H9 (cell line): ENCODE data around the gene DENND6B. TPM values are rescaled to one million over a fixed set of nuclear protein-coding genes. Genes with fewer than 3 reads are reported as not detected.

ENCODE experiments used
- DNase-seq: peaks from one replicate; pipeline ENCODE4 v3.0.0-alpha.2; 2017
- H2AFZ ChIP-seq: one replicate; pipeline ENCODE4 v1.6.1; 2013; ENCODE audit warnings: mild to moderate bottlenecking, low read length, control low read depth, moderate library complexity
- H2AK5ac ChIP-seq: 2 replicates; pipeline ENCODE4 v1.6.1; 2013; ENCODE audit warnings: low read length, control low read depth, mixed read lengths; ENCODE audit not compliant: insufficient read length
- H2BK120ac ChIP-seq: one replicate; pipeline ENCODE4 v1.6.1; 2013; ENCODE audit warnings: low read depth, mild to moderate bottlenecking, low read length, control low read depth, inconsistent platforms; ENCODE audit not compliant: poor library complexity, severe bottlenecking
- H2BK12ac ChIP-seq: 2 replicates; pipeline ENCODE4 v1.6.1; 2013; ENCODE audit warnings: low read length, control low read depth, mixed read lengths, low read depth; ENCODE audit not compliant: insufficient read length
- H2BK15ac ChIP-seq: 2 replicates; pipeline ENCODE4 v1.6.1; 2013; ENCODE audit warnings: low read depth, low read length, control low read depth
- H2BK20ac ChIP-seq: one replicate; pipeline ENCODE4 v1.6.1; 2013; ENCODE audit warnings: low read depth, mild to moderate bottlenecking, low read length, control low read depth, inconsistent platforms; ENCODE audit not compliant: poor library complexity, severe bottlenecking
- H2BK5ac ChIP-seq: 2 replicates; pipeline ENCODE4 v1.6.1; 2013; ENCODE audit warnings: low read length, control low read depth, mixed read lengths; ENCODE audit not compliant: insufficient read length
- H3K14ac ChIP-seq: 2 replicates; pipeline ENCODE4 v1.6.1; 2013; ENCODE audit warnings: low read length, control low read depth; ENCODE audit not compliant: insufficient read depth
- H3K18ac ChIP-seq: 2 replicates; pipeline ENCODE4 v1.6.1; 2013; ENCODE audit warnings: low read depth, mild to moderate bottlenecking, mixed read lengths, low read length, control low read depth; ENCODE audit not compliant: insufficient read length
- H3K23ac ChIP-seq: 2 replicates; pipeline ENCODE4 v1.6.1; 2013; ENCODE audit warnings: low read length, control low read depth, mixed read lengths, low read depth; ENCODE audit not compliant: insufficient read length
- H3K23me2 ChIP-seq: 2 replicates; pipeline ENCODE4 v1.6.1; 2013; ENCODE audit warnings: low read depth, mild to moderate bottlenecking, mixed read lengths, low read length, control low read depth; ENCODE audit not compliant: insufficient read length, poor library complexity, severe bottlenecking
- H3K27ac ChIP-seq: 2 replicates; pipeline ENCODE4 v1.5.1; 2013; ENCODE audit warnings: low read length, control low read depth, mixed read lengths, low read depth; ENCODE audit not compliant: insufficient read length
- H3K27me3 ChIP-seq: 2 replicates; pipeline ENCODE4 v1.6.1; 2013; ENCODE audit warnings: low read length, control low read depth, inconsistent platforms; ENCODE audit not compliant: insufficient read depth
- H3K4ac ChIP-seq: 2 replicates; pipeline ENCODE4 v1.6.1; 2013; ENCODE audit warnings: low read depth, mild to moderate bottlenecking, control low read depth, inconsistent platforms, low read length, moderate library complexity
- H3K4me1 ChIP-seq: 2 replicates; pipeline ENCODE4 v1.6.1; 2013; ENCODE audit warnings: low read length, control low read depth, inconsistent platforms; ENCODE audit not compliant: insufficient read depth
- H3K4me2 ChIP-seq: 2 replicates; pipeline ENCODE4 v1.6.1; 2013; ENCODE audit warnings: low read length, control low read depth, mixed read lengths; ENCODE audit not compliant: insufficient read length, insufficient read depth
- H3K56ac ChIP-seq: 2 replicates; pipeline ENCODE4 v1.6.1; 2013; ENCODE audit warnings: low read depth, mild to moderate bottlenecking, mixed read lengths, low read length, control low read depth; ENCODE audit not compliant: insufficient read length
- H3K79me1 ChIP-seq: 2 replicates; pipeline ENCODE4 v1.6.1; 2013; ENCODE audit warnings: low read depth, mild to moderate bottlenecking, moderate library complexity, low read length, control low read depth, inconsistent platforms; ENCODE audit not compliant: insufficient read depth, poor library complexity, severe bottlenecking
- H3K79me2 ChIP-seq: 2 replicates; pipeline ENCODE4 v1.6.1; 2013; ENCODE audit warnings: low read length, control low read depth, inconsistent platforms; ENCODE audit not compliant: insufficient read depth
- H3K9ac ChIP-seq: 2 replicates; pipeline ENCODE4 v1.6.1; 2013; ENCODE audit warnings: low read length, control low read depth, mixed read lengths; ENCODE audit not compliant: insufficient read length; ENCODE audit errors: extremely low read depth
- H3K9me3 ChIP-seq: one replicate; pipeline ENCODE4 v1.6.1; 2013; ENCODE audit warnings: low read depth, low read length, inconsistent platforms; ENCODE audit not compliant: control insufficient read depth
- H3T11ph ChIP-seq: one replicate; pipeline ENCODE4 v1.6.1; 2013; ENCODE audit warnings: mild to moderate bottlenecking, low read length, control low read depth, inconsistent platforms
- H4K20me1 ChIP-seq: one replicate; pipeline ENCODE4 v1.6.1; 2013; ENCODE audit not compliant: control insufficient read depth, insufficient read length, insufficient read depth
- H4K5ac ChIP-seq: 2 replicates; pipeline ENCODE4 v1.6.1; 2013; ENCODE audit warnings: low read depth, mild to moderate bottlenecking, mixed read lengths, low read length, control low read depth; ENCODE audit not compliant: insufficient read length
- H4K8ac ChIP-seq: replicated peaks from 2 replicates; pipeline ENCODE4 v1.6.1; 2013; ENCODE audit warnings: low read length, control low read depth, mixed read lengths, low read depth; ENCODE audit not compliant: insufficient read length
- H4K91ac ChIP-seq: 2 replicates; pipeline ENCODE4 v1.6.1; 2013; ENCODE audit warnings: low read depth, mild to moderate bottlenecking, moderate library complexity, mixed read lengths, low read length, control low read depth; ENCODE audit not compliant: insufficient read length
- H3K27ac Mint-ChIP-seq, 3 experiments: 2 replicates in 2 of 3; 3 replicates in 1 of 3; pipeline ENCODE4 v1.8.0; 2020 to 2021; ENCODE audit warnings: mixed read lengths in 3 of 3, mild to moderate bottlenecking in 1 of 3, moderate library complexity in 1 of 3
- H3K27me3 Mint-ChIP-seq: 2 replicates; pipeline ENCODE4 v1.8.0; 2021; ENCODE audit warnings: low read depth, mild to moderate bottlenecking, moderate library complexity, mixed read lengths
- H3K36me3 Mint-ChIP-seq, 3 experiments: 2 replicates in 2 of 3; 3 replicates in 1 of 3; pipeline ENCODE4 v1.8.0; 2020 to 2021; ENCODE audit warnings: low read depth in 3 of 3, mixed read lengths in 3 of 3; ENCODE audit not compliant: insufficient read depth in 1 of 3
- H3K4me1 Mint-ChIP-seq, 2 experiments: 2 replicates each; pipeline ENCODE4 v1.8.0; 2020; ENCODE audit warnings: mixed read lengths in 2 of 2
- H3K4me3 Mint-ChIP-seq, 2 experiments: 2 replicates in 1 of 2; 3 replicates in 1 of 2; pipeline ENCODE4 v1.8.0; 2020 to 2021; ENCODE audit warnings: mild to moderate bottlenecking in 2 of 2, mixed read lengths in 2 of 2, moderate library complexity in 1 of 2
- H3K9me3 Mint-ChIP-seq, 2 experiments: 2 replicates in 1 of 2; 3 replicates in 1 of 2; pipeline ENCODE4 v1.8.0; 2020; ENCODE audit warnings: mild to moderate bottlenecking in 2 of 2, mixed read lengths in 2 of 2, moderate library complexity in 1 of 2
- WGBS: extraction: QIAGEN DNeasy Blood & Tissue Kit; methylation state at CpG from one replicate; pipeline ENCODE4 v1.1.7; 2013; ENCODE audit warnings: missing lambda C conversion rate, low lambda C conversion rate, mixed read lengths; ENCODE audit not compliant: insufficient read length; ENCODE audit errors: extremely low coverage; 5-methylcytosine and 5-hydroxymethylcytosine counted together
- total RNA-seq: library from RNA; stranded (reverse); gene quantifications from 2 replicates; pipeline ENCODE4 v1.2.1, GENCODE V29; 2021
- TF ChIP-seq, protein P1 (sequence below): fragments of 200-600 bp; sonication (generic); conservative IDR thresholded peaks from 3 replicates; pipeline ENCODE4 v1.8.0; 2021; ENCODE audit warnings: antibody characterized with exemption, mild to moderate bottlenecking

DENND6B gene
- total RNA-seq, 1 experiment from 2014 or later, result 1.5 TPM

DNA sequence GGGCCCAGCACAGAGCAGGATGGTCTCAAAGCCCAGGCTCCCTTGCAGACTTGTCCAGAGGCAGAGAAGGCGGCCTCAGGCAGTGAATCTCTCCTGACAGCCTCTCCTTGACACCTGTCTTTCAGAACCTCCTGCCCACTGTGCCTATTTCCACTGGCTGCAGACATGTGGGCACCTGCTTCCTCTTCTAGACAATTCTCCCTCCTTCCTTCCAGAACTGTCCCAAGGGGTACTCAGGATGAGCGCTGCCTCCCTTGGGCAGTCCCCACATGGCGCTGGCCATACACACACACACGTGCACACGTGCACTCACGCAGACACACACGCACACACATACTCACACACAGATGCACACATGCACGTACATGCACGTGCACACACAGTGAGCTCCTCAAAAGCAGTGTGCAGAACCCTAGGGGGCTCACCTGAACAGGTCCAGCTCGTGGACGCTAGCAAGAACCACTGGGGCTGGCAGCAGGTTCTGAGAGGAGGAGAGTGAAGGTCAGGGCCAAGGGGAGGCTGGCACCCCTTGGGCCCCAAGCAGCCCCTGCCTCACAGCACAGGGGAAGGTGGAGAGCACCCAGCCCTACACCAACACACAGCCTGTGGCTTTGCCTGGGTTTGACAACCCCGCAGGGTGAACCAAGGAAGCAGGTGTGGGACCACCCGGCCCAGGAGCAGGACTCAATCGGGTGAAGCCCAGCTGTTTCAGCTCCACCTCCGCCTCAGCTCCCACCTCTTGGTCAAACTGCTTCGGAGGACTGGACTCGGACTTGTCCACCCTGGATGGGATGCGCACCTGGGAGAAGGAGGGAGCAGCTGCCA, 11.3 kb downstream of the DENND6B start:
- H3K9ac ChIP-seq, result no peak overlapping the region
- no peak overlapping the region for H2AFZ ChIP-seq
- no peak overlapping the region for H2BK120ac ChIP-seq
- no peak for DNase-seq
- H2AK5ac ChIP-seq, result no peak overlapping the region
- H3K27ac ChIP-seq, result no peak overlapping the region
- no peak overlapping the region for H2BK12ac ChIP-seq
- no peak overlapping the region for H3K14ac ChIP-seq
- H3T11ph ChIP-seq, result no peak overlapping the region
- no peaks in the 10 kb centered on the region for H3K9me3 Mint-ChIP-seq
- H3K23ac ChIP-seq, result no peak overlapping the region
- no peaks in the 10 kb centered on the region for H3K4me1 ChIP-seq
- no peak overlapping the region for H4K91ac ChIP-seq
- no peak overlapping the region for H4K8ac ChIP-seq
- peaks cover 4 to 5% of the 10 kb centered on the region in 2 experiments for H3K4me1 Mint-ChIP-seq
- no peak overlapping the region for H2BK5ac ChIP-seq
- no peak overlapping the region for H3K56ac ChIP-seq
- peaks cover 2% of the 10 kb centered on the region for H4K20me1 ChIP-seq
- H3K4ac ChIP-seq, result no peak overlapping the region
- H3K27me3 Mint-ChIP-seq, result peaks cover 9% of the 10 kb centered on the region
- WGBS, result no CpG with 5 or more reads among the region's 18 CpGs
- no peaks in the 10 kb centered on the region for H3K27me3 ChIP-seq
- H3K27ac Mint-ChIP-seq, result no peak overlapping the region; a peak in 1 of 7 replicates
- no peaks in the 10 kb centered on the region for H3K79me2 ChIP-seq
- no peaks in the 10 kb centered on the region for H3K79me1 ChIP-seq
- no peak overlapping the region for H2BK20ac ChIP-seq
- H3K18ac ChIP-seq, result no peak overlapping the region
- H3K4me2 ChIP-seq, result no peak overlapping the region
- H3K36me3 Mint-ChIP-seq, result no peaks in the 10 kb centered on the region
- no peak overlapping the region for H2BK15ac ChIP-seq
- no peaks in the 10 kb centered on the region for H3K9me3 ChIP-seq
- H3K4me3 Mint-ChIP-seq, result no peak overlapping the region
- TF ChIP-seq, protein P1, sequence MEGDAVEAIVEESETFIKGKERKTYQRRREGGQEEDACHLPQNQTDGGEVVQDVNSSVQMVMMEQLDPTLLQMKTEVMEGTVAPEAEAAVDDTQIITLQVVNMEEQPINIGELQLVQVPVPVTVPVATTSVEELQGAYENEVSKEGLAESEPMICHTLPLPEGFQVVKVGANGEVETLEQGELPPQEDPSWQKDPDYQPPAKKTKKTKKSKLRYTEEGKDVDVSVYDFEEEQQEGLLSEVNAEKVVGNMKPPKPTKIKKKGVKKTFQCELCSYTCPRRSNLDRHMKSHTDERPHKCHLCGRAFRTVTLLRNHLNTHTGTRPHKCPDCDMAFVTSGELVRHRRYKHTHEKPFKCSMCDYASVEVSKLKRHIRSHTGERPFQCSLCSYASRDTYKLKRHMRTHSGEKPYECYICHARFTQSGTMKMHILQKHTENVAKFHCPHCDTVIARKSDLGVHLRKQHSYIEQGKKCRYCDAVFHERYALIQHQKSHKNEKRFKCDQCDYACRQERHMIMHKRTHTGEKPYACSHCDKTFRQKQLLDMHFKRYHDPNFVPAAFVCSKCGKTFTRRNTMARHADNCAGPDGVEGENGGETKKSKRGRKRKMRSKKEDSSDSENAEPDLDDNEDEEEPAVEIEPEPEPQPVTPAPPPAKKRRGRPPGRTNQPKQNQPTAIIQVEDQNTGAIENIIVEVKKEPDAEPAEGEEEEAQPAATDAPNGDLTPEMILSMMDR, result no peak
- no peak overlapping the region for H4K5ac ChIP-seq
- H3K23me2 ChIP-seq, result no peaks in the 10 kb centered on the region
